Endothelial cell of umbilical vein (primary cell): Measurements from ENCODE around the gene TNFAIP8L3. TPM values are rescaled to one million over a fixed set of nuclear protein-coding genes. Genes with fewer than 3 reads are reported as not detected.

Source experiments
- BruUV-seq: library from RNA; stranded (reverse); fragments of 400-500 nt; replicated peaks from 2 replicates; lab custom pipeline; 2021; lab: Mats Ljungman, UMichigan
- CTCF ChIA-PET: fragments of 300-600, 350-600 bp; sonication (Branson Sonifier 250); formaldehyde crosslinking; loops from one replicate; lab custom pipeline; 2021; ENCODE audit warnings: antibody characterized with exemption, inconsistent platforms; lab: Charles Lee
- POLR2A ChIA-PET: fragments of 300-600, 350-600 bp; sonication (Branson Sonifier 250); formaldehyde crosslinking; loops from one replicate; lab custom pipeline; 2021; ENCODE audit warnings: antibody characterized with exemption, inconsistent platforms; lab: Charles Lee
- DNase-seq: peaks from one replicate; pipeline ENCODE4 v3.0.0-alpha.2; 2011; ENCODE audit warnings: low read depth, low spot score
- FAIRE-seq: peaks from 2 replicates; lab custom pipeline; 2011; peaks lifted over from hg19 to GRCh38; lab: Jason Lieb, UNC
- H2AFZ ChIP-seq: 2 replicates; pipeline ENCODE4 v1.6.0; 2012; ENCODE audit warnings: low read depth, low read length, control low read depth, inconsistent platforms
- H3K27ac ChIP-seq: 2 replicates; pipeline ENCODE4 v1.5.1; 2011; ENCODE audit warnings: low read depth, mild to moderate bottlenecking, control low read depth, low read length, moderate library complexity; ENCODE audit not compliant: insufficient read depth
- H3K27me3 ChIP-seq, 2 experiments: 2 replicates each; pipeline versions ENCODE4 v1.6.0 to v1.6.1; 2011; ENCODE audit warnings: low read length in 2 of 2, mixed read lengths in 1 of 2; ENCODE audit not compliant: control insufficient read depth in 2 of 2, insufficient read depth in 2 of 2
- H3K36me3 ChIP-seq, 2 experiments: 2 replicates in 1 of 2; 3 replicates in 1 of 2; pipeline ENCODE4 v1.5.1; 2011; ENCODE audit warnings: low read length in 2 of 2, mild to moderate bottlenecking in 1 of 2, moderate library complexity in 1 of 2; ENCODE audit not compliant: control insufficient read depth in 2 of 2, insufficient read depth in 2 of 2; ENCODE audit errors: extremely low read depth in 1 of 2
- H3K4me1 ChIP-seq: 3 replicates; pipeline ENCODE4 v1.5.1; 2011; ENCODE audit warnings: mild to moderate bottlenecking, low read length; ENCODE audit not compliant: control insufficient read depth, insufficient read depth; ENCODE audit errors: extremely low read depth
- H3K4me2 ChIP-seq: 2 replicates; pipeline ENCODE4 v1.6.1; 2011; ENCODE audit warnings: low read length, control low read depth, mixed read lengths; ENCODE audit not compliant: insufficient read depth
- H3K4me3 ChIP-seq, 3 experiments: fragments of 200-600 bp in 1 of 3; sonication (generic), shearing (Covaris generic) in 1 of 3; replicated peaks in 1 of 3; 2 replicates each; pipeline ENCODE4 v1.5.1; 2011 to 2016; ENCODE audit warnings: control low read depth in 3 of 3, low read length in 3 of 3, mild to moderate bottlenecking in 2 of 3, inconsistent platforms in 1 of 3, low read depth in 1 of 3, moderate library complexity in 1 of 3; ENCODE audit not compliant: insufficient read depth in 1 of 3
- H3K79me2 ChIP-seq: 2 replicates; pipeline ENCODE4 v1.6.0; 2012; ENCODE audit warnings: low read length, inconsistent platforms; ENCODE audit not compliant: control insufficient read depth, insufficient read depth
- H3K9ac ChIP-seq: replicated peaks from 2 replicates; pipeline ENCODE3; 2011; ENCODE audit warnings: low read length, control low read depth; ENCODE audit not compliant: insufficient read depth; ENCODE audit errors: extremely low read depth
- H3K9me1 ChIP-seq: replicated peaks from 3 replicates; pipeline ENCODE4 v1.6.0; 2011; ENCODE audit warnings: mild to moderate bottlenecking, low read length; ENCODE audit not compliant: control insufficient read depth, insufficient read depth; ENCODE audit errors: extremely low read depth
- H3K9me3 ChIP-seq: replicated peaks from 2 replicates; pipeline ENCODE4 v1.5.1; 2012; ENCODE audit warnings: low read length, inconsistent platforms; ENCODE audit not compliant: control insufficient read depth, insufficient read depth
- H4K20me1 ChIP-seq: replicated peaks from 2 replicates; pipeline ENCODE3; 2011; ENCODE audit warnings: mild to moderate bottlenecking, low read length; ENCODE audit not compliant: control insufficient read depth, insufficient read depth; ENCODE audit errors: extremely low read depth
- EZH2 ChIP-seq: IDR thresholded peaks from 2 replicates; pipeline ENCODE4 v1.6.1; 2012; ENCODE audit warnings: borderline replicate concordance, low read depth, mild to moderate bottlenecking, moderate library complexity, low read length, inconsistent platforms; ENCODE audit not compliant: severe bottlenecking
- FOS ChIP-seq: IDR thresholded peaks from 2 replicates; pipeline ENCODE4 v1.6.1; 2011; ENCODE audit warnings: mild to moderate bottlenecking, low read length, moderate library complexity, borderline replicate concordance; ENCODE audit not compliant: insufficient read depth
- GATA2 ChIP-seq: IDR thresholded peaks from 2 replicates; pipeline ENCODE4 v1.7.0; 2011; ENCODE audit warnings: low read depth, mild to moderate bottlenecking, moderate library complexity, mixed read lengths, low read length; ENCODE audit not compliant: insufficient read length, insufficient read depth
- JUN ChIP-seq: IDR thresholded peaks from 2 replicates; pipeline ENCODE4 v1.6.1; 2011; ENCODE audit warnings: borderline replicate concordance, low read depth; ENCODE audit not compliant: insufficient read length, insufficient read depth
- MAX ChIP-seq: IDR thresholded peaks from 2 replicates; pipeline ENCODE4 v1.6.1; 2011; ENCODE audit not compliant: insufficient read depth, insufficient read length
- MYC ChIP-seq: IDR thresholded peaks from one replicate; pipeline ENCODE4 v1.6.1; 2011; ENCODE audit warnings: mild to moderate bottlenecking, low read depth, low read length
- POLR2AphosphoS5 ChIP-seq: IDR thresholded peaks from 2 replicates; pipeline ENCODE4 v1.6.1; 2012; ENCODE audit warnings: low read depth, mild to moderate bottlenecking, control low read depth, low read length, moderate library complexity; ENCODE audit not compliant: insufficient read depth
- dilution Hi-C: fragments of 300-500 bp; cut with MboI; formaldehyde crosslinking; loops from one replicate; pipeline ENCODE4 v1.15.0; 2019; ENCODE audit warnings: low sequenced_read_pairs; ENCODE audit not compliant: extremely low pct_ligation_motif_present
- intact Hi-C: fragments of 100-400 bp; cut with micrococcal nuclease; formaldehyde crosslinking; loops from one replicate; pipeline ENCODE4 v1.10.0; 2022
- polyA plus RNA-seq, 4 experiments: library from polyadenylated mRNA; depleted of rRNA in 3 of 4; stranded (reverse) in 3 of 4; unstranded in 1 of 4; fragments of >200 nt; gene quantifications; 2 replicates each; pipeline versions ENCODE4 v1.2.1 to v1.2.3, GENCODE V29; 2011 to 2012; ENCODE audit warnings: missing spikeins in 1 of 4
- total RNA-seq: library from RNA; stranded (reverse); gene quantifications from 2 replicates; pipeline ENCODE4 v1.2.3, GENCODE V29; 2021
- TF ChIP-seq, protein P1 (sequence below), 2 donors: IDR thresholded peaks; 1 replicate in 1 of 2; 2 replicates in 1 of 2; pipeline ENCODE4 v1.5.1; 2011; ENCODE audit warnings: low read length in 2 of 2, mild to moderate bottlenecking in 2 of 2, moderate library complexity in 2 of 2, control low read depth in 1 of 2, inconsistent platforms in 1 of 2, low read depth in 1 of 2; ENCODE audit not compliant: insufficient read depth in 1 of 2; ENCODE audit errors: extremely low read depth in 1 of 2

The TNFAIP8L3 gene
- total and polyA plus RNA-seq, 2 donors (not counting 3 experiments of a cell fraction or from before 2014, with no cell fraction given), result 8.8 to 38.3 TPM

DNA sequence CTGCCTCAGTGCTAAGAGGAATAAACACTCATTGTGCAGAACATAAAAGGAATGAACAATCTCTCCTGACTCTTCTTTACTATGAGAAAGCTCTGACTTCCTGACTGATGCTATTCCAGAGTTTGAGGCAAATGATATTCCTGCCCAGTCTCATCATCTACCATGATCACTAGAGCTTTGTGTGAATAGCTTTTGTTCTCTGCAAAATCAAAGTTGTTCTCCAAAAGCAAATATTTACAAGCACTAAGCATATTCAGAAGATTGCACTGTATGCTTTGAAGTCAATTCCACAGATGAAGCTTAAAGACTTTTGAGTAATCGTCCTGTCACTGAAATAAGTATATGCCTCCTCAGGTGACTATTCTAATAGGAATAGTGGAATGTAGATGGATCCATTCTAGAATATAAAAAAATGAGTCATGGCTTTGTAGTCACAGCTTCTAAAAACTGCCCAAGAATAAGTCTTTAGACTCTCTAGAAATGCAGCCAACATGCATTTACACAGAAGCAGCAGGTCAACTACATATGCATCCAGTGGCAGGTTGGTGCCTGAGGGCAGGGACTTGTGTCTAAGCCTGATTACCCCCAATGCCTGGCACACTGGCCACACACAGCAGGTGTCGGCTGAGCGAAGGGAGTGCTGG is 34.6 kb downstream of the TNFAIP8L3 start:
- ChIA-PET CTCF (interaction anchor here (0.5 to 2.0 kb wide), 5 partner anchors 9 to 103 kb away, joined by 3 to 8 read pairs (median 4); no protein-coding TSS in a partner anchor), POLR2A (no interaction called here)

More for the DNA sequence above, 34.6 kb downstream of the TNFAIP8L3 start:
- H3K9ac ChIP-seq, result no peak overlapping the region
- no peaks in the 10 kb centered on the region for H3K27me3 ChIP-seq
- no peak for DNase-seq
- TF ChIP-seq GATA2 (no peak), MYC (no peak), MAX (no peak), FOS (no peak), JUN (no peak), EZH2 (no peak), POLR2AphosphoS5 (no peak)
- TF ChIP-seq, protein P1, sequence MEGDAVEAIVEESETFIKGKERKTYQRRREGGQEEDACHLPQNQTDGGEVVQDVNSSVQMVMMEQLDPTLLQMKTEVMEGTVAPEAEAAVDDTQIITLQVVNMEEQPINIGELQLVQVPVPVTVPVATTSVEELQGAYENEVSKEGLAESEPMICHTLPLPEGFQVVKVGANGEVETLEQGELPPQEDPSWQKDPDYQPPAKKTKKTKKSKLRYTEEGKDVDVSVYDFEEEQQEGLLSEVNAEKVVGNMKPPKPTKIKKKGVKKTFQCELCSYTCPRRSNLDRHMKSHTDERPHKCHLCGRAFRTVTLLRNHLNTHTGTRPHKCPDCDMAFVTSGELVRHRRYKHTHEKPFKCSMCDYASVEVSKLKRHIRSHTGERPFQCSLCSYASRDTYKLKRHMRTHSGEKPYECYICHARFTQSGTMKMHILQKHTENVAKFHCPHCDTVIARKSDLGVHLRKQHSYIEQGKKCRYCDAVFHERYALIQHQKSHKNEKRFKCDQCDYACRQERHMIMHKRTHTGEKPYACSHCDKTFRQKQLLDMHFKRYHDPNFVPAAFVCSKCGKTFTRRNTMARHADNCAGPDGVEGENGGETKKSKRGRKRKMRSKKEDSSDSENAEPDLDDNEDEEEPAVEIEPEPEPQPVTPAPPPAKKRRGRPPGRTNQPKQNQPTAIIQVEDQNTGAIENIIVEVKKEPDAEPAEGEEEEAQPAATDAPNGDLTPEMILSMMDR (IDR thresholded peaks at IDR 0.05; ENCODE audit: extremely low read depth in 1 of 2, insufficient read depth in 1 of 2, low read depth in 1 of 2, low read length in 2 of 2), result no peak
- H3K9me1 ChIP-seq, result no peaks in the 10 kb centered on the region
- H3K36me3 ChIP-seq, result peaks cover 7 to 10% of the 10 kb centered on the region in 2 experiments
- H4K20me1 ChIP-seq, result no peaks in the 10 kb centered on the region
- H3K4me2 ChIP-seq, result no peak overlapping the region
- no peak for FAIRE-seq
- no peaks in the 10 kb centered on the region for H3K9me3 ChIP-seq
- dilution Hi-C loops, result no loop called here
- H3K79me2 ChIP-seq, result peaks cover 57% of the 10 kb centered on the region
- no peaks in the 10 kb centered on the region for H3K4me1 ChIP-seq
- no peak overlapping the region for H3K27ac ChIP-seq
- H3K4me3 ChIP-seq, result no peak overlapping the region
- no peak overlapping the region for H2AFZ ChIP-seq
- intact Hi-C loops, result no loop called here
- no TSS peak for BruUV-seq
